GM12872 (cell line): Measurements from ENCODE around the gene CYBC1.

ENCODE experiments used
- TF ChIP-seq, protein P1 (sequence below): IDR thresholded peaks from 3 replicates; pipeline ENCODE4 v1.5.1; 2011; ENCODE audit warnings: low read depth, mild to moderate bottlenecking, low read length, moderate library complexity; ENCODE audit not compliant: insufficient read depth

The CYBC1 gene

DNA sequence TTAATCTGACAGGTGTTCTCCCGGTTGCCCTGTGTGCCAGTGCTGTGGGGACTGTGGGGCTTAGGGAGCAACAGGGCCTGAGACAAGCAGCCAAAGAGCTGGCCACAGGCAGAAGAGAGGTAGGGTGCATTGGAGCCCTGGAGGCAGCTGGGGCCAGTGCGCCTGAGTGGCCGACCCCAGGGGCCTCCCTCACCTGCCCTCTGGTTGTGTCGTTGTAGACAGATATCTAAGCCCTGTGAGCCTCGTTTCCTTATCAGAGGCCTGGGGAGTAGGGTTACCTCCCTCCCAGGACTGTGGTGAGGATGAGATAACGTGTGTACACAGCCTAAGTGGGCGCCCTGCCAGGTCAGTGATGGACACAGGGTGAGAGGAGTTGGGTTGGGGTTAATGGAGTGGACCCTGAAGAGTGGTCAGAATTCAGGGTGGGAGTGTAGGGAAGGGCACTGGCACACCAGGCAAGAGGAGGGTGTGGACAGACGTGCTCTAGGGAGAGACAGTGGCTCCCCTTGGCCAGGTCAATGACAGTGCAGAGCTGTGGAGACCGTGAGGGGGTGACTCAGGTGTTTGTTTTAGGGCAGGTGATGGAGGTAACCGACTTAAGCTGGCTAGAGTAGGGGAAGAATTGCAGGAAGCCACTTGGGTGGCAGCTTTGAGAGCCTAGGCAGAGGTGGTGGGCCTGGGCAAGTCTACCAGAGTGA, 11.4 kb upstream of the CYBC1 start:
- TF ChIP-seq, protein P1, sequence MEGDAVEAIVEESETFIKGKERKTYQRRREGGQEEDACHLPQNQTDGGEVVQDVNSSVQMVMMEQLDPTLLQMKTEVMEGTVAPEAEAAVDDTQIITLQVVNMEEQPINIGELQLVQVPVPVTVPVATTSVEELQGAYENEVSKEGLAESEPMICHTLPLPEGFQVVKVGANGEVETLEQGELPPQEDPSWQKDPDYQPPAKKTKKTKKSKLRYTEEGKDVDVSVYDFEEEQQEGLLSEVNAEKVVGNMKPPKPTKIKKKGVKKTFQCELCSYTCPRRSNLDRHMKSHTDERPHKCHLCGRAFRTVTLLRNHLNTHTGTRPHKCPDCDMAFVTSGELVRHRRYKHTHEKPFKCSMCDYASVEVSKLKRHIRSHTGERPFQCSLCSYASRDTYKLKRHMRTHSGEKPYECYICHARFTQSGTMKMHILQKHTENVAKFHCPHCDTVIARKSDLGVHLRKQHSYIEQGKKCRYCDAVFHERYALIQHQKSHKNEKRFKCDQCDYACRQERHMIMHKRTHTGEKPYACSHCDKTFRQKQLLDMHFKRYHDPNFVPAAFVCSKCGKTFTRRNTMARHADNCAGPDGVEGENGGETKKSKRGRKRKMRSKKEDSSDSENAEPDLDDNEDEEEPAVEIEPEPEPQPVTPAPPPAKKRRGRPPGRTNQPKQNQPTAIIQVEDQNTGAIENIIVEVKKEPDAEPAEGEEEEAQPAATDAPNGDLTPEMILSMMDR: no peak

DNA sequence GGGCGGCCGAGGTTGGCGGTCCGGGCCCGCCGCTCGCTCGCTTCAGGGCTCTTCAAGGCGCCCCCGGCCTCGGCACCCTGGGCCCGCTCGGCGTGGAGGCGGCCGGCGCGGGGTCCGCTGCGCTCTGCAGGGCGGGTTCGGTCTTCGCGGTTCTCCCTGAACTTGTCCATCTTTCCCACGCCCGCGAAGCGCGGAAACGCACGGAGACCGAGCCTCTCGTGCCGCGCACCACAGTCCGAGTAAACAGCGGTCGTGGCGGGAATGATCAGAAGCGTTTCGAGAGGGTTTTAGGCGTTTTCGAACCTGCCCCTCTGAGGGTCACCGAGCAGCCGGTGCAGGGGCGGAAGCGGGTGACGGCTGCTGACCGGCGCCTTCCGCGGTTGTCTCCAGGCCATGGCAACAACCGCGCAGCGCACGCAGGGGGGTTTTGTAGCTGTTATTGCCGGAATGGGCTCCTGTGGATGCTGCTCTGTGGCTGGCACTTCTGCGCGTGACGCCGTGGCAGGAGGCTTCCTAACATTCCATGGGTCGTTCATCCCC, 8.4 kb upstream of the CYBC1 start:
- TF ChIP-seq, protein P1: no peak

DNA sequence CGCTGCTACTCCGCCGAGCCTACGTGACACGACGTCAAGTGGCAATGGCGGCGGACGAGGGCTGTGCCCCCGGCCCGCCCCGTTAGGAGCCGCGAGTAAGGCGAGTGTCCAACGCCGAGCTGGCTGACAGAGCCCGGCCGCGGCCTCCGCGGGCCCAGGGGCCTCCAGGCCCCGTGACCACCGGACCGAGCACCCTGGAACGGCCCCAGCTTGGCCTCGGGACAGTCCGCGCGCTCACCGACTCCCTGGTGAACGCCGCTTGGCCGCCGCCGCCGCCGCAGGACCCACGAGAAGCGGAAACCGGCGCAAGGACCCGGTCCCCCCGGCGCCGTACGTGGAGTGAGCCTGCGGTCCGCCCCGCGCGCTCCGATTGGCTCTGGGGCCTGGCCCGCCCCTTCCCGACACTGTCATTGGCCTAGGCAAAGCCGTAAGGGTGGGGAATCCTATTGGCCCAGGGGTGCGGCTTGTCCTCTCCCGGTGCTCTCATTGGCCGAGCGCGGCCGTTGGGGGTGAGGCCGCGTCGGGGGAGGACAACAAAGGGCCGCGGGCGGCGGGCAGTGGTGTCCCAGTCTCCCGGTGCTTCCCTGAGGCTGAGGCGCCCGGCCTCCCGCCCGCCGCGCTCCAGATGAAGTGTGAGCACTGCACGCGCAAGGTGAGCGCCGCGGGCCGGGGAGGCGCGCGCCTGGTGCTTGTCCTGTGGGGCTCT, 7.8 kb upstream of the CYBC1 start, which contains the start of gene NARF:
Gene NARF, plus strand, starts transcription at position 563 of the 706 bp plus-strand sequence. Its CDS starts 63 bp downstream, at position 626.
- TF ChIP-seq, protein P1: no peak

DNA sequence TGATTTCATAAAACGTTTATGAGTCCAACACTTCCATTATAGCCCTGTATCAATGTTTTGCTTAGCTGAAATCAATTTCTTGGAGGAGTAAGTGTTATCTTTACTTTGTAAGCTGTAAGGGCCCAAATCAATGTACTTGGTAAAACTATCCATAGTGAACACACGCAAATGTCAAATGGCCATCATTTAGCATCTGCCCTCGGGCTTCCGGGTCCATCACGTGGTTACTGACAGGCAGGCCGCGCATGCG, 7.3 kb upstream of the CYBC1 start:
- TF ChIP-seq, protein P1: no peak

DNA sequence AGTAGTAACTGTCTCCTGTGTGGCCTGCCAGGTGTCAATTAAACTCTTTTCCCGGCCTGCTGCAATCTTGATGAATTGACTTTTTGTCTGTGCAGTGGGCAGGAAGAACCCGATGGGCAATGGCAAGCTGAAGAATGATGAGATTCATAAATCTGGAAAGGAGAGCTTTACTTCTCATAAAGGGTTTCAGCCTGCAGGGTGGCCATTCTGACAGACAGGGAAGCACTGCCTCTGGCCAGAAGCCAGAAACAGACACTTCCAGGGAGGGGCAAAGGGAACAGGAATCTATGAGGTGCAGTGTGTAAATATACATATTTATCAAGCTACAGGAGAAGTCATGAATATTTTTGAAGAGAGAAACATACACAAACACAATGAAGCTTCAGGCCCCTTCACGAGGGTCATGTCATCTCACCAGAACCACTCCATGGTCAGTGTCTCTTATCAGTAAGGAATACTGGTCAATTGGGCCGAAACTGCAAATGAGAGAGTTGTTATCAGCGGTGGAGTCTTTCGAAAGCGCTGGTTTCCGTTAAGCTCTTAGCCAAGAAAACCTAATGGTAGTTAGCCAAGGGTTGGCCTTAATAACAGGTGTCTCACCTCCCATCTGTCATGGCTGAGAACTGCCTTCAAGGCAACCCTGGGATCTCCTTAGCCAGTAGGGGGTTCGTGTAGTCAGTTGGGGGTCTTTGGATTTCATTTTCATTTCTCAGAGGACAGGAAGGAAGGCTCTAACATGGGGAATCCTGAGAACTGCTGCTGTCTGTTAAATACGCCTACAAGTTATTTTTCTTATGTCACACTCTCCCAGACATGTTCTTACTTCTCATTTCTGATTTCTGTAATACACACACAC, 6.7 kb upstream of the CYBC1 start:
- TF ChIP-seq, protein P1: no peak

DNA sequence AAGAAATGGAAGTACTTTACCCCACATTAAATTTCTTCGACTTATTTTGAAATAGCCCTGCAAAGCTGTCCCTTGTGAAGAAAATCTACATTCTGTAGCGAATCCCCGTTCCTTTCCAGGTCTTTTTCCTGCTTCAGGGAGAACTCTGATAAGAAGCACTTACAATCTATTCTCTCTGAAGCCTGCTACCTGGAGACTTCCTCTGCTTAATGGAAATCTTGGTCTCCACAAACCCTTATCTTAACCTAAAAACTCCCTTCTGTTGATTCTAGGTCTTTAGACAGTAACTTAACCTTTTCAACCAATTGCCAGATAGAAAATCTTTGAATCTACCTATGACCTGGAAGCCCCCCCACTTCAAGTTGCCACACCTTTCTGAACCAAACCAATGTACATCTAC, 1.6 kb upstream of the CYBC1 start:
- TF ChIP-seq, protein P1: no peak

DNA sequence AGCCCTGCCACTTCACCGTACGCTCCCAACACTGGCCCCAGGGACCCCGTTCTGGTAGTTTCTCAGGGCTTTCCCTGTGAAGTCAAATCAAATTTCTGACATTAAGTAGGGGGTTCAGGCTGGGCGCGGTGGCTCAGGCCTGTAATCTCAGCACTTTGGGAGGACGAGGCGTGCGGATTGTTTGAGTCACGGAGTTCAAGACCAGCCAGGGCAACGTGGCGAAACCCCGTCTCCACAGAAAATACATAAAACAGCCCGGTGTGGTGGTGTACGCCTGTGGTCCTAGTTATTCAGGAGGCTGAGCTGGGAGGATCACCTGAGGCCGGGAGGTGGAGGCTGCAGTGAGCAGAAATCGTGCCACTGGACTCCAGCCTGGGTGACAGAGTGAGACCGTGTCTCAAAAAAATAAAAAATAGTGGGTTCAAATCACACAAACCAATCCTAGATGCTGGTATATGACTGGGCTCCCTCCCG, 632 bp downstream of the CYBC1 start:
- TF ChIP-seq, protein P1: no peak
